DOHH2 (cell line): ENCODE results near the gene TRMT61B.

Source experiments
- EZH2phosphoT487 ChIP-seq: fragments of 200-600 bp; sonication (generic); IDR thresholded peaks from 2 replicates; pipeline ENCODE4 v1.6.1; 2017; ENCODE audit warnings: borderline replicate concordance, mild to moderate bottlenecking, antibody characterized with exemption, low read length, moderate library complexity, mixed read lengths
- TF ChIP-seq, protein P1 (sequence below): fragments of 200-600 bp; sonication (generic); IDR thresholded peaks from one replicate; pipeline ENCODE4 v1.5.1; 2014; ENCODE audit warnings: antibody characterized with exemption, mild to moderate bottlenecking, low read depth, low read length; ENCODE audit not compliant: poor library complexity, severe bottlenecking

- TF ChIP-seq, protein P1, sequence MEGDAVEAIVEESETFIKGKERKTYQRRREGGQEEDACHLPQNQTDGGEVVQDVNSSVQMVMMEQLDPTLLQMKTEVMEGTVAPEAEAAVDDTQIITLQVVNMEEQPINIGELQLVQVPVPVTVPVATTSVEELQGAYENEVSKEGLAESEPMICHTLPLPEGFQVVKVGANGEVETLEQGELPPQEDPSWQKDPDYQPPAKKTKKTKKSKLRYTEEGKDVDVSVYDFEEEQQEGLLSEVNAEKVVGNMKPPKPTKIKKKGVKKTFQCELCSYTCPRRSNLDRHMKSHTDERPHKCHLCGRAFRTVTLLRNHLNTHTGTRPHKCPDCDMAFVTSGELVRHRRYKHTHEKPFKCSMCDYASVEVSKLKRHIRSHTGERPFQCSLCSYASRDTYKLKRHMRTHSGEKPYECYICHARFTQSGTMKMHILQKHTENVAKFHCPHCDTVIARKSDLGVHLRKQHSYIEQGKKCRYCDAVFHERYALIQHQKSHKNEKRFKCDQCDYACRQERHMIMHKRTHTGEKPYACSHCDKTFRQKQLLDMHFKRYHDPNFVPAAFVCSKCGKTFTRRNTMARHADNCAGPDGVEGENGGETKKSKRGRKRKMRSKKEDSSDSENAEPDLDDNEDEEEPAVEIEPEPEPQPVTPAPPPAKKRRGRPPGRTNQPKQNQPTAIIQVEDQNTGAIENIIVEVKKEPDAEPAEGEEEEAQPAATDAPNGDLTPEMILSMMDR: no peak
- TF ChIP-seq EZH2phosphoT487: no peak
Measured at GRCh38 chr2:28810384-28811285, 59.5 kb downstream of the TRMT61B start, which contains the start of gene SPDYA.
